Activated naive CD4-positive, alpha-beta T cell treated with anti-CD3 and anti-CD28 coated beads, Interleukin-2, amount 50 U/mL, for 72 hours (primary cell): ENCODE results near the gene CYBRD1. TPM values are rescaled to one million over a fixed set of nuclear protein-coding genes. Genes with fewer than 3 reads are reported as not detected.
"Not testable (repeated sequence)": the region's sequence is repeated elsewhere in the genome, so short reads cannot be mapped to it uniquely, and the experiment has no call there.

Source experiments
- ATAC-seq, 2 donors: fragments of 150-1000 bp; cut with Tn5 transposase; 2 replicates each; pipeline ENCODE4 v1.10.0; 2021; ENCODE audit warnings: mild to moderate bottlenecking in 2 of 2, moderate library complexity in 2 of 2
- DNase-seq, 2 donors: peaks; one replicate each; pipeline ENCODE4 v3.0.0; 2021 to 2022; ENCODE audit warnings: low spot score in 2 of 2
- H3K27ac Mint-ChIP-seq, 2 donors: one replicate each; pipeline ENCODE4 v1.8.0; 2022; ENCODE audit warnings: mild to moderate bottlenecking in 2 of 2, mixed read lengths in 2 of 2
- H3K36me3 Mint-ChIP-seq, 2 donors: one replicate each; pipeline ENCODE4 v1.8.0; 2022; ENCODE audit warnings: mixed read lengths in 2 of 2
- H3K9me3 Mint-ChIP-seq, 2 donors: one replicate each; pipeline ENCODE4 v1.8.0; 2022; ENCODE audit warnings: mixed read lengths in 2 of 2
- total RNA-seq, 2 donors: library from RNA; stranded (reverse); gene quantifications; one replicate each; pipeline ENCODE4 v1.2.3, GENCODE V29; 2022

The CYBRD1 gene
- total RNA-seq, 2 donors from 2014 or later: 0.27 to 1.9 TPM

DNA sequence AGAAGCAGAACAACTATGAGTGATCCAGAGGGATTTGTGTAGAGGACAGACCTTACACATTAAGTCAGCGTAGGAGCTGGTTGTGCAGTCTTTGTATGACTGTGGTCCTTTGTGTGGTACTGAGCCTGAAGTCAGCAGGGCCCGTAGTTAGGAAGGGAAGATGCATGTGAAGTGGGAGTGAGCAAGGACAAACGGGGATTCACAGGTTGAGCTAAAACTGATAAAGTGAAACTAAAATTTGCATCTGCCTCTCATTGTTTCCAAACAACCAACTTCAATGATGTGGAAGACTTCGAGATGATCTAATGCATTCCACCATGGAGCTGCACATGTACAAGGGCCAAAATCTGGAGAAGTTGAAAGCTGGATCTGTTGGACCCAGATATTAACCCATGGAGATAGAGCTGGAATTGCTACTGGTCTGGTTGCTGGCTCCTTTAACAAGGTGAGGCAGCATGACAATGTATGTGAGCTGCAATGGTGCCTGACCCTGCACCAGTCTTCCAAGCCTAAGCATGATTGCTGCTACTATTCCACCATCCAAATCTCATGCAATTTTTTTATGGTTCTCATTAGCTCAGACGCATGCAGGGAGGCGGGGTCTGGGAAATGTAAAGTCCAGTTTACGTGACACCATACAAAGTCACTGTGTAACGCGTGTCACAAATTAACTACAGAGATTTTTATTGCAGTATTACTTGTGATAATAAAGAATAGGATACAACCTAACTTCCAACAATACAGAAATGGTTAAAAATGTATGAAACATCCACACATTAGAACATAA is 12.1 kb upstream of the CYBRD1 start:
- Mint-ChIP-seq H3K27ac (peak overlapping the region in 1 of 2 donors; percentile 14), H3K36me3 (no peaks in the 10 kb centered on the region), H3K9me3 (peaks cover 0 to 5% of the 10 kb centered on the region in 2 donors)
- ATAC-seq (peak; percentile 57 to 68), DNase-seq (no peak)

DNA sequence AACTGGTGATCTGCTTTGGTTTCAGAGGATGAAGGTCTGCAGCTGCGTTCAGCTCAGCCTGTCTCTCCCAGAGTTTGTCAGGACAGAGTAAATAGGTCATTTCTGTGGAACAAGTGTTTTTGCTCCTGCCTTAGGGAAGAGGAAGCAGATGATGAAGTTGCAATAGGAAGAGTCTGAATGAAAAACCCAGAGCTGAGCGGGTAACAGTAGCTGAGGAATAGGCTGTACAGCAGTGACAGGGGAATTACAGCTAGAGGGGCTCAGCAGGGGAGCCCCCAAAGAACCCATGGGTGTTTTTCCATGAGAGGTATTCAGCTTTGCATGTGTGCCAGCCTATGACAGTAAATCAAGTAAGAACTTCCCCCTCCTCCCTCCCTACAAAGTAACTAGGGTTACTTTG is 10.3 kb upstream of the CYBRD1 start:
- no peak overlapping the region for H3K27ac Mint-ChIP-seq
- DNase-seq: no peak

DNA sequence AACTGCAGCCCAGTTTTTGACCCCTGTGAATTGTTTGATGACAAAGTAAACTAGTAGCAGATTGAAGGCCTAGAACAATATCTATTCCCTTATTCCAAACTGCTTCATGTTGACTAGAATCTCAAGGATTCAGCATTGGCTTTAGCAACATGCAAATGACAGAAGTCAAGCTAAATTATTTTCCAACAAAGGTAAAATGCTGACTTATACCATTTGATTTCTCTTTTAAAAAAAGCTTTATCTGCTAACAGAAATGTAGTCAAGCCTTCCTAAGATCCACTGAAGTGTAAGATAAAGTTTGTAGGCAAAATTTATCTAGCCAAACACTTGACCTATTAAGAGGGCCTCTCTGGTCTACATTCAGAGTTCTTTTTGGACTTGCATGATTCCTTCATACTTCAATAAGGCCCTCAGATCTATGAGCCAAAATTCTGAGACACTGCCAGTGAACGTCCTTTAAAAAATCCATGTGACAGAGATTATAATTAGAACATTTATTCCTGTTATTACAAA is 9.5 kb upstream of the CYBRD1 start:
- DNase-seq (no peak), ATAC-seq (no peak)
- H3K27ac Mint-ChIP-seq: no peak overlapping the region
- no peaks in the 10 kb centered on the region for H3K36me3 Mint-ChIP-seq
- H3K9me3 Mint-ChIP-seq: no peaks in the 10 kb centered on the region

More for the DNA sequence above, 10.3 kb upstream of the CYBRD1 start:
- H3K9me3 Mint-ChIP-seq: no peaks in the 10 kb centered on the region
- no peak for ATAC-seq
- no peaks in the 10 kb centered on the region for H3K36me3 Mint-ChIP-seq

DNA sequence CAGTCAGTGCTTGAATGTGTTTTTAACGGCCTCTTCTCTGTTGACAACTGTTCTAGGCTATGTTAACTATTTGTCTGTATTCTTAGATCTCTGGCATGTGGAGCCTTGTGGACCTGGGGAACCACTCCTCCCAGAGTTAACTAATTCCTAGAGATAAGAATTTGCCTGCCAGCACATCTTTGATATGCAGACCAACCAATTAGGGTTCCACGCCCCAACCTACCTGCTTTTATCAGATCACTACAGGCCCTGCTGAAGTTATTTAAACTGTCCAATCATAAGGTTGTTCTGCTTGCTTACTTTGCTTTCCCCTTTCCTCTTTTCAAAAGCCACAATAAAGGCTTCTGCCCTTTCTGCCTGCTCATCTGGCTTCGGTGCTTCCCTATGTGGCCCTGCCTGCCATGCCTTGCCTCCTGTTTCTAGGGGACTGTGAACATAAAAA is 8.5 kb upstream of the CYBRD1 start:
- no peaks in the 10 kb centered on the region for H3K36me3 Mint-ChIP-seq
- ATAC-seq: no peak
- H3K9me3 Mint-ChIP-seq: no peaks in the 10 kb centered on the region
- no peak for DNase-seq
- H3K27ac Mint-ChIP-seq: no peak overlapping the region

DNA sequence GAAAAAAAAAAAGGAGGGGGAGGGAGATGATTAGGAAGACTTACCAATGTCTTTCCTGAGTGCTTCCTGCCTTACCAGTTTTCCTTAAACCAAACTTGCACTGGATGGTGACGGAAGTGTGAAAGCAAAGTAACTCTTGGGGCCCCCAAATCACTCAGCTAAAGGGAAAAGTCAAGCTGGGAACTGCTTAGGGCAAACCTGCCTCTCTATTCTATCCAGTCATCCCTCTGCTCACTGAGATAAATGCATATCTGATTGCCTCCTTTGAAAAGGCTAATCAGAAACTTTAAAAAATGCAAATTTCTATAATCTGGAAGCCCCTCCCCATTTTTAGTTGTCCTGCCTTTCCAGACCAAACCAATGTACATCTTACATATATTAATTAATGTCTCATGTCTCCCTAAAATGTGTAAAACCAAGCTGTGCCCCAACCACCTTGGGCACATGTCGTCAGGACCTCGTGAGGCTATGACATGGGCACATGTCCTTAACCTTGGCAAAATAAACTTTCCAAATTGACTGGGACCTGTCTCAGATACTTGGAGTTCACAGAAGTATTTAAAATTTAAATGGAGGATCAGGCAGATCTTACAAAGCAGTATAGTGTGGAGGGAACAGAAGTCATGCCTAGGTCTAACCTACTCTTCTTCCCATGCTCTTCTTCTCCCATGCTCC is 7.2 kb upstream of the CYBRD1 start:
- ATAC-seq: no peak
- H3K9me3 Mint-ChIP-seq: no peaks in the 10 kb centered on the region
- no peaks in the 10 kb centered on the region for H3K36me3 Mint-ChIP-seq
- no peak overlapping the region for H3K27ac Mint-ChIP-seq
- no peak for DNase-seq

DNA sequence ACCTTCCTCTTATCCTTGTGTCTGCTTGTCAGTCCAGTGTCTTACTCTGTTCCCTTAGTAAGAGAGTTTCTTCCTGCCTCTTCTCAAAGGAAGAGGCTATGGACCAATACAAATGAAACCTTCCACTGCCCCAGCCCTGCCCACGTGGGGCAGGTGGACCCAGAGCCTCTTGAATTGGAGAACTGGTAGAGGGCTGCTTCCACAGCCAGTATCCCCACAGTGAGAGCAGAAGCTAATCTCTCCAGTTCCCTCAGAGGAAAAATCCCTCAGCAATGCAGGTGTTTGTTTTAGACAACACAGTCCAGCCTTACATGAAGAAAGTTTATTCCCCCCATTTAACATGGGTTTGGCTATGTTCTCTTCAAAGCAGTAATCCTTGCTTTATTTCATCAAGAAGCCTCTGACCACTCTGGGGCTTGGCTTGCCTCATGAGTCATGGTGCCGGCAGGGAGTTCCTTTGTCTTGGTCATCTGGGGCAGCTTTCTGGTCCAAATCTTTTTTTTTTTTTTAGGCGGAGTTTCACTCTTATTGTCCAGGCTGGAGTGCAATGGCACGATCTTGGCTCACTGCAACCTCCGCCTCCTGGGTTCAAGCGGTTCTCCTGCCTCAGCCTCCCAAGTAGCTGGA is 6.5 kb upstream of the CYBRD1 start:
- DNase-seq: no peak
- Mint-ChIP-seq H3K27ac (no peak overlapping the region), H3K9me3 (no peaks in the 10 kb centered on the region), H3K36me3 (no peaks in the 10 kb centered on the region)
- no peak for ATAC-seq

DNA sequence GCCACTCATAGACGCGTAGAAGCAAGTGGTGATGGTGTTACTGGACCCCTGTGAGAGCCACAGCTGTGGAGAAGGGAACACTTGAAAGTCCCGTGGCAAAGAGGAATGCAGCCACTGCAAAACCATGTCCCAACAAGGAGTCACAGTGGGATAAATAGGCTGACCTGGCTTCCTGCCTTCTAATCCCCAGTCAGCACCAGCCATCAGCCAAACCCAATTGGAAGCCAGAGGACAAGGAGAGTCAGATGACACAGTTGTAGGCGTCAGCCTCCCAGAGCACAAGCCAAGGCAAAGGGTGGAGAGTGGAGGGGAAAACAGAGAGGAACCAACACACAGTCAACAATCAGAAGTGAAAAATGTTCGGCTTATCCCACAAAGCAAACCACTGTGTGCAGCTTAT is 5.5 kb upstream of the CYBRD1 start:
- H3K36me3 Mint-ChIP-seq: peaks cover 0 to 2% of the 10 kb centered on the region in 2 donors
- DNase-seq (no peak), ATAC-seq (no peak)
- no peaks in the 10 kb centered on the region for H3K9me3 Mint-ChIP-seq
- no peak overlapping the region for H3K27ac Mint-ChIP-seq

DNA sequence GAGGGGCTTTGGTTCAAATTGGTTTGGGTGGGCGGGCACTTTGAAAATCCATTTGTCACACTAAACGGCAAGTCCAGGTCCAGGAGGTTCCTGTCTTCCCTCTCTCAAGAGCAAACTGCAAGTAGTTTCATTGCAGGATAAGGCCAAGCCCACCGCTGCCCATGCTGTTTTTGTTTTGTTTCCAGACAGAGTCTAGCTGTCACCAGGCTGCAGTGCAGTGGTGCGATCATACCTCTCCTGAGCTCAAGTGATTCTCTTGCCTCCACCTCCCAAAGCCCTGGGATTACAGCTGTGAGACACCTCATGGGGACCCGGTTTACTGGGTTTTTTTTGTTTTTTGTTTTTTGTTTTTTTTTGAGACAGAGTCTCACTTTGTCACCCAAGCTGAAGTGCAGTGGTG is 1.8 kb upstream of the CYBRD1 start:
- Mint-ChIP-seq H3K9me3 (no peaks in the 10 kb centered on the region), H3K36me3 (peaks cover 0 to 4% of the 10 kb centered on the region in 2 donors), H3K27ac (no peak overlapping the region)
- DNase-seq (no peak), ATAC-seq (no peak)

DNA sequence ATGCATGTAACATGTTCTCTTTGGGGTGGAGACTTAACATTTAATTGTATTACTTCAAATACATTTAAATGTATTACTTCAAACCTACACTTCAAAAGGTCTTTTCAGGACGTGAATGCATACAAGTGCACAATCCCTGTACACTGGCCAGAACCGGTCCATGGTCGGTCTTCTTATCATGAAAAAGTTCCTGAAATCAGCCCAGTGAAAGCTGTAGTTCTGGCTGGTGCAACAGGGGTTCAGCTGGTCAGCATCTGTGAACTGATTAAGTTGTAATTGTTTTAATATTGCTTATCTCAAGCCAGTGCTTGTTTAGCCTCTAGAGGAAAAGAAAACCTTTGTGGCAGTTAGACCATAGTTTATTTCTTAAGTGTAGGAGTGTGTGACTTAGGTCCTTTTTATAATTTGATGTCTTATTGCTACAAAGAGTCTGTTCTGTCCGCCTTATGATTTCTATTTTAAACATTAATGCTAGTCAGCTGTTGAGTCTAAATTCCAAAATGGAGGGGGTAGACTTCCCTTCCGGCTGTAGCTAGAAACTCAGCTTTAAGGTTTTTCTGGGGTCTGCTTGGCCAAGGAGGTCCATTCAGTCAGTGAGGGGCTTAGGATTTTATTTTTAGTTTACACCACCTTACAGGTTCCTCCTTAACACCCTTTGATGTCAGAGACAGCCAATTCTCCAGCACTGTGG is 768 bp upstream of the CYBRD1 start:
- H3K27ac Mint-ChIP-seq: no peak overlapping the region
- H3K9me3 Mint-ChIP-seq: no peaks in the 10 kb centered on the region
- DNase-seq: no peak
- no peak for ATAC-seq
- H3K36me3 Mint-ChIP-seq: peaks cover 0 to 4% of the 10 kb centered on the region in 2 donors

DNA sequence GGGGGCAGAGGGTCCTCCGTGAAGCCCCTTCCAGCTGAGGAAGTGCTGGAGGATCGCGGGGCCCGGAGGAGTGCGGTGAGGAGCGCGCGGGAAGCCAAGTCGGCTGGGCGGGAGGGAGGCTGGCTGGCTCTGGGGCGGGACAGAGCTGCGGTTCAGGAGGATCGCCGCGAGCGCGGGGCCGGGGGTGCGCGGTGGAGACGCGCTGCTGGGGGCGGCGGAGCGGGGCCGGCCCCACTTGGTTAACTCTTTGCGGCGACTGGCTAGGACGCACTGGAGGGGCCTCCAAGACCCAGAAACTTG is 464 bp downstream of the CYBRD1 start:
- Mint-ChIP-seq H3K36me3 (peaks cover 0 to 4% of the 10 kb centered on the region in 2 donors), H3K9me3 (no peaks in the 10 kb centered on the region), H3K27ac (no peak overlapping the region)
- DNase-seq (peak in 1 of 2 donors; percentile 24), ATAC-seq (peak; percentile 60 to 65)

DNA sequence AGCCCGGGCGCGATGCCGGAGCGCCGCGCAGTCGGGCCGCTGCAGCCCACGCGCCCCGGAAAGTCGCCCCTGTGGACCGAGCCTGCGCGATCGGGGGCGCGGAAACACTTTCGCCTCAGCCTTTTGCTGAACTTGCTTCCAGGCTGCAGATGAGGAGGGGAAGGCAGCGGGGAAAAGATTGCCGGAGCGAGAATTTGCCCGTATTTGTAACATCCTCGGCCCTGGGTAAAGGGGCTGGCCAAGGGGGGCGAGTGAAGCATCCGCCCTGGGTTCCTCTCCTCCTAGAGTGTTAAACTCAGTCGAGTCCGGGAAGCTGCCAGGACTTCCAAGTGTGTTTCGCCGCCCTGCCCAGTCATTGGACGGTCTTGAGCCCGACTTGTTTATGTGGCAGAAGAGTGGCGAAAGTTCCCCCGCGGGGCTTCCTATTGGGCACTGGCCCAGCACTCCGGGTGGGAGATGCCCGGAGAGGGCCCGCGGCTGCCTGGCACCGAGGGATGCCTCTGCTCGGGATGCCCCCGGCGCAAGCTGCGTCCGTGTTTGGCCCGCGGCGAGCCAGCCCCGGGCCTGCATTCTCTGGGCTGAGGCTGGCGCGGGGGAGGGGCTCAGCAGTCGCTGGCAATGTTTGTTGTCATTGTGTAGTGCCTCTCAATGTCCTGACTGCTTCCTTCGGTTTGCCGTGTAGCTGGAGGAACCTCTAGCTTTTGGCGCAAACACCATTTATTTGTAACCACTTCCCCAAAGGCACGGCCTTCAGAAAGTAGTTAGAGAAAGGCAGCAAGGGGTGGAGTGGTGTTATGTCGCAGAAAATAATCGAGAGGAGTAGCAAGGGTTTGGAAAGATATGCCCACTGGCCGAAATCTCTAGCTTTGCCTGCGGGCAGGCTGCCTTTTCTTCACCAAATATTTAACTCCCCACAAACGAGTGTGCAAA is 1.1 kb downstream of the CYBRD1 start:
- Mint-ChIP-seq H3K9me3 (no peaks in the 10 kb centered on the region), H3K36me3 (peaks cover 0 to 4% of the 10 kb centered on the region in 2 donors), H3K27ac (no peak overlapping the region)
- ATAC-seq (peak; percentile 47 to 58), DNase-seq (peak in 1 of 2 donors; percentile 33)

DNA sequence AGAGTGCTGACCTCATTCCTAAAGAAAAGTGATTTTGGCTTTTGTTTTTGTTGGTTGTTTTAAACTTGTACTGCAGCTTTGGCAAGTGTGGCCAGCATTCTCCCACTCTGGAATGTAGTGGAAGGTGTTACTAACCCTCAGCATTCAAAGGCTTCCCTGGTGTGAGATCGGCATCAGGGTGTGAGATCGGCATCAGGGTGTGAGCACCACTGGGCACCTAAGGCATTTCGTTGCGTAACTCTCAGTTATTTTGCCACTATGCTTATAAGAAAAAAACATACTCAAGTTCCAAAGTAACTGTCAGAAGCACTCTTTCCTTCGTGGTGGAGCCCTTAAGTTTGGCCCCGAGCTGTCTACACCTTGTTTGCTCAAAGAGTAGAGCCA is 1.7 kb downstream of the CYBRD1 start:
- Mint-ChIP-seq H3K36me3 (peaks cover 0 to 4% of the 10 kb centered on the region in 2 donors), H3K27ac (no peak overlapping the region), H3K9me3 (no peaks in the 10 kb centered on the region)
- ATAC-seq (no peak), DNase-seq (no peak)

DNA sequence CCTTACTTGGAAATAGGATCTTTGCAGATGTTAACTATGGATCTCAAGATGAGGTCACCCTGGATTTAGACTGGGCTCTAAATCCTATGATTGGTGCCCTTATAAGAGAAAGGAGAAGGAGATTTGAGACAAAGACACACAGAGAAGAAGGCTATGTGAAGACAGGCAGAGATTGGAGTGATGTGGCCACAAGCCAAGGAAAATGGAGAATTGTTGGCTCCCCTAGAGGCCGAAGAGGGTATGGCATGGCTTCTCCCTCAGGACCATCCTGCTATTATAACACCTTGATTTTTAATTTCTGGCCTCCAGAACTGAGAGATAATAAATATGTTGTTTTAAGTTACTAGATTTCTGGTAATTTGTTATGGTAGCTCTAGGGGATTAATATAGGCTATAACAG is 7.6 kb downstream of the CYBRD1 start:
- no peak overlapping the region for H3K27ac Mint-ChIP-seq
- peaks cover 4 to 6% of the 10 kb centered on the region in 2 donors for H3K9me3 Mint-ChIP-seq
- DNase-seq (peak in 1 of 2 donors; percentile 26), ATAC-seq (peak in 1 of 2 donors; percentile 35)
- peaks cover 0 to 5% of the 10 kb centered on the region in 2 donors for H3K36me3 Mint-ChIP-seq

DNA sequence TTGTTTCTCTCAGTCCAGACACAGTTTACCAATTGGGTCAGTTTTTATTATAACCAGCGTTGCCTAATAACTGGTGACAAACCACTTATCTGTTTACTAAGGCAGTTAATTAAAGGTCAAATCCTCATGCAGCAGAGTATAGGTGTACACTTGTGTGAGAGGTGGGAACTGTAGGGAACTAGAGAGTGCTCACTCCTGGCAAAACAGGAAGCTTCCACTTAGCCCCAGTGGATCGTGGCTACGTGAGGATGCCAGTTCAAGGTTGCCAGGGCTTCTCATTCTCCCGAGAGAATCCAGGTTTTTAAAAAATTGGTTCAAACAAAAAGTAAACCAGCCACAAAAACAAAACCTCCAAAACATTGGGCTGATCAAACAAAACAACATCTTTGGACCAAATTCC is 8.1 kb downstream of the CYBRD1 start:
- DNase-seq (no peak), ATAC-seq (no peak)
- H3K9me3 Mint-ChIP-seq: peaks cover 4 to 6% of the 10 kb centered on the region in 2 donors
- no peak overlapping the region for H3K27ac Mint-ChIP-seq
- H3K36me3 Mint-ChIP-seq: peaks cover 0 to 5% of the 10 kb centered on the region in 2 donors

DNA sequence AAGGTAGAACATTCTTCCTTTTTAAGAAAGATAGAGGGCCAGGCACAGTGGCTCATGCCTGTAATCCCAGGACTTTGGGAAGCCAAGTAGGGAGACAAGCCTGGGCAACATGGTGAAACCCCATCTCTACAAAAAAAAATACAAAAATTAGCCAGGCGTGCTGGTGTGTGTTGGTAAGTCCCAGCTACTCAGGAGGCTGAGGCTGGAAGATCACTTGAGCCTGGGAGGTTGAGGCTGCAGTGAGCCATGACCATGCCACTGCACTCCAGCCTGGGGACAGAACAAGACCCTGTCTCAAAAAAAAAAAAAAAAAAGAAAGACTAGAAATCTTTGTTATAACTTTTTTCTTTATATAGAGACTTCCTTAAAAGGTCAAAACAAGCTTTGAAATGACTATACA is 8.6 kb downstream of the CYBRD1 start:
- not testable (repeated sequence) for DNase-seq, H3K36me3 Mint-ChIP-seq, H3K27ac Mint-ChIP-seq, H3K9me3 Mint-ChIP-seq, ATAC-seq

DNA sequence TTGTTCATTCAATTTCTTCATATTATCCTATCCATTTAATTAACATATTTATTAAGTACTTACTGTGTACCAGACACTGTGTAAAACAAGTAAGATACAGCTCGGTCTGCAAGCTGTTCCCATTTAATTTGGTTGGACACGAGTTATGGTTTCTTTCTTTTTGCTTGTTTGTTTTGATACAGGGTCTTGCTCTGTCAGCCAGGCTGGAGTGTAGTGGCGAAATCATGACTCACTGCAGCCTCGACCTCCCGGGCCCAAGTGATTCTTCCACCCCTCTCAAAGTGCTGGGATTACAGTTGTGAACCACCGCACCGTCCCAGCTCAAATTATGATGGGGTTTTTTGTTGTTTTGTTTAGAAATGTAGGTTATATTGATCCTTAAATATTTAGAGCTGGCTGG is 9.0 kb downstream of the CYBRD1 start:
- peaks cover 0 to 5% of the 10 kb centered on the region in 2 donors for H3K36me3 Mint-ChIP-seq
- peaks cover 4 to 6% of the 10 kb centered on the region in 2 donors for H3K9me3 Mint-ChIP-seq
- ATAC-seq (no peak), DNase-seq (no peak)
- H3K27ac Mint-ChIP-seq: no peak overlapping the region
